WTC11 (cell line): ENCODE data around the gene ENO1.

Source experiments
- JAZF1 ChIP-seq: fragments of 250-450 bp; sonication (Bioruptor Pico); IDR thresholded peaks from 2 replicates; pipeline ENCODE4 v1.9.0; 2021; ENCODE audit warnings: moderate library complexity, mild to moderate bottlenecking, inconsistent platforms
- NR2C2 ChIP-seq: sonication (generic); formaldehyde crosslinking; IDR thresholded peaks from 2 replicates; pipeline ENCODE4 v1.8.0; 2022; ENCODE audit warnings: mild to moderate bottlenecking, missing genetic modification reagents
- TP53 ChIP-seq: sonication (generic); formaldehyde crosslinking; IDR thresholded peaks from 2 replicates; pipeline ENCODE4 v1.8.1; 2023; ENCODE audit warnings: mild to moderate bottlenecking, missing genetic modification reagents
- TF ChIP-seq, protein P1 (sequence below): sonication (generic); formaldehyde crosslinking; IDR thresholded peaks from 2 replicates; pipeline ENCODE4 v1.8.1; 2022; ENCODE audit warnings: low read depth, missing genetic modification reagents, borderline replicate concordance
- TF ChIP-seq, protein P2 (sequence below): fragments of 200-600 bp; IDR thresholded peaks from 2 replicates; pipeline ENCODE4 v1.8.0; 2022; ENCODE audit warnings: antibody characterized with exemption
- TF ChIP-seq, protein P3 (sequence below): sonication (generic); formaldehyde crosslinking; IDR thresholded peaks from 2 replicates; pipeline ENCODE4 v1.8.0; 2022; ENCODE audit warnings: mild to moderate bottlenecking, missing genetic modification reagents
- TF ChIP-seq, protein P4 (sequence below): sonication (generic); formaldehyde crosslinking; IDR thresholded peaks from 2 replicates; pipeline ENCODE4 v1.8.1; 2023; ENCODE audit warnings: mild to moderate bottlenecking, missing genetic modification reagents, moderate library complexity

DNA sequence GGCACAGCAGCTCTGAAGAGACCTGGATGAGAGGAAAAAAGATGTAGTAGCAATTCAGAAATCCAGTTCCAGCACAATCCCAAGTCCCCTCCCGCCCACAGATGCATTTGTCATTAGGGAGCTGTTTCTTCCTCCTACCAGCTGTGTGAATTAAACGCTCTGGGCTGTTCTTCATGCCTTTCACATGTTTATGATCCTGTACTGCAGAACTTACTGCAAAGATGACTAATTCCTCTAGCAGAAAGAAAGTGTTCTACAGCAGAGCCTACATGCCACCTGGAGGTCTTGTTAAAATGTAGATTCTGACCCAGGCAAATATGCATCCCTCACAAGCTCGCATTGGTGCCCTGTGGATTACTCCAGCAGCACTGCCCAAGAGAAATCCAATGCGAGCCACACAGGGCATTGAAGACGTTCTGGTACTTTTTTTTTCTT is 6.5 kb downstream of the ENO1 start:
- TF ChIP-seq, protein P1, sequence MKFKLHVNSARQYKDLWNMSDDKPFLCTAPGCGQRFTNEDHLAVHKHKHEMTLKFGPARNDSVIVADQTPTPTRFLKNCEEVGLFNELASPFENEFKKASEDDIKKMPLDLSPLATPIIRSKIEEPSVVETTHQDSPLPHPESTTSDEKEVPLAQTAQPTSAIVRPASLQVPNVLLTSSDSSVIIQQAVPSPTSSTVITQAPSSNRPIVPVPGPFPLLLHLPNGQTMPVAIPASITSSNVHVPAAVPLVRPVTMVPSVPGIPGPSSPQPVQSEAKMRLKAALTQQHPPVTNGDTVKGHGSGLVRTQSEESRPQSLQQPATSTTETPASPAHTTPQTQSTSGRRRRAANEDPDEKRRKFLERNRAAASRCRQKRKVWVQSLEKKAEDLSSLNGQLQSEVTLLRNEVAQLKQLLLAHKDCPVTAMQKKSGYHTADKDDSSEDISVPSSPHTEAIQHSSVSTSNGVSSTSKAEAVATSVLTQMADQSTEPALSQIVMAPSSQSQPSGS (CRISPR knock-in tag) = no peak
- TF ChIP-seq, protein P2, sequence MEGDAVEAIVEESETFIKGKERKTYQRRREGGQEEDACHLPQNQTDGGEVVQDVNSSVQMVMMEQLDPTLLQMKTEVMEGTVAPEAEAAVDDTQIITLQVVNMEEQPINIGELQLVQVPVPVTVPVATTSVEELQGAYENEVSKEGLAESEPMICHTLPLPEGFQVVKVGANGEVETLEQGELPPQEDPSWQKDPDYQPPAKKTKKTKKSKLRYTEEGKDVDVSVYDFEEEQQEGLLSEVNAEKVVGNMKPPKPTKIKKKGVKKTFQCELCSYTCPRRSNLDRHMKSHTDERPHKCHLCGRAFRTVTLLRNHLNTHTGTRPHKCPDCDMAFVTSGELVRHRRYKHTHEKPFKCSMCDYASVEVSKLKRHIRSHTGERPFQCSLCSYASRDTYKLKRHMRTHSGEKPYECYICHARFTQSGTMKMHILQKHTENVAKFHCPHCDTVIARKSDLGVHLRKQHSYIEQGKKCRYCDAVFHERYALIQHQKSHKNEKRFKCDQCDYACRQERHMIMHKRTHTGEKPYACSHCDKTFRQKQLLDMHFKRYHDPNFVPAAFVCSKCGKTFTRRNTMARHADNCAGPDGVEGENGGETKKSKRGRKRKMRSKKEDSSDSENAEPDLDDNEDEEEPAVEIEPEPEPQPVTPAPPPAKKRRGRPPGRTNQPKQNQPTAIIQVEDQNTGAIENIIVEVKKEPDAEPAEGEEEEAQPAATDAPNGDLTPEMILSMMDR = no peak
- TF ChIP-seq NR2C2 (no peak), JAZF1 (CRISPR knock-in tag) (no peak), TP53 (no peak)
- TF ChIP-seq, protein P3, sequence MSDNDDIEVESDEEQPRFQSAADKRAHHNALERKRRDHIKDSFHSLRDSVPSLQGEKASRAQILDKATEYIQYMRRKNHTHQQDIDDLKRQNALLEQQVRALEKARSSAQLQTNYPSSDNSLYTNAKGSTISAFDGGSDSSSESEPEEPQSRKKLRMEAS (CRISPR knock-in tag) = no peak
- TF ChIP-seq, protein P4, sequence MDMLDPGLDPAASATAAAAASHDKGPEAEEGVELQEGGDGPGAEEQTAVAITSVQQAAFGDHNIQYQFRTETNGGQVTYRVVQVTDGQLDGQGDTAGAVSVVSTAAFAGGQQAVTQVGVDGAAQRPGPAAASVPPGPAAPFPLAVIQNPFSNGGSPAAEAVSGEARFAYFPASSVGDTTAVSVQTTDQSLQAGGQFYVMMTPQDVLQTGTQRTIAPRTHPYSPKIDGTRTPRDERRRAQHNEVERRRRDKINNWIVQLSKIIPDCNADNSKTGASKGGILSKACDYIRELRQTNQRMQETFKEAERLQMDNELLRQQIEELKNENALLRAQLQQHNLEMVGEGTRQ (CRISPR knock-in tag) = no peak
